Measurements from ENCODE around the gene CADM4.
A peak's percentile ranks its signal among the peaks of the same experiment; 100 is the strongest.

The CADM4 gene

GRCh38 chr19:43594710-43595604, 44.7 kb downstream of the CADM4 start:
- H3K36me3 ChIP-seq (ENCODE audit: control insufficient read depth in 1 of 2, insufficient read depth in 2 of 2, low read depth in 1 of 2, low read length in 2 of 2) = peaks cover 53 to 56% of the 10 kb centered on the region in 2 experiments
- H3K4me1 ChIP-seq (ENCODE audit: control insufficient read depth, insufficient read depth, low read depth, low read length) = peaks cover 20% of the 10 kb centered on the region
- 3% methylated on average over 64 of the region's 64 CpGs for WGBS
- peak overlapping the region; percentile 79 for H3K4me2 ChIP-seq (ENCODE audit: low read length, poor library complexity, severe bottlenecking)
- H3K9ac ChIP-seq (ENCODE audit: low read length) = peak overlapping the region; percentile 99
- H3K79me1 ChIP-seq (replicated peaks; ENCODE audit: low read length, poor library complexity, severe bottlenecking) = peaks cover 31% of the 10 kb centered on the region
- DNase-seq = peak; percentile 85
- peak overlapping the region; percentile 47 for H2AFZ ChIP-seq (ENCODE audit: low read depth, low read length)
- H3K27me3 ChIP-seq (ENCODE audit: control insufficient read depth in 1 of 2, insufficient read depth in 1 of 2, low read length in 2 of 2) = no peaks in the 10 kb centered on the region
- peak overlapping the region in 1 of 2 experiments; percentile 84 for H3K14ac ChIP-seq (ENCODE audit: low read length in 2 of 2)
- peak overlapping the region in 1 of 2 experiments; percentile 48 for H3K23ac ChIP-seq (ENCODE audit: low read length in 2 of 2)
- H2BK12ac ChIP-seq (ENCODE audit: low read length in 2 of 2) = peak overlapping the region in 1 of 2 experiments; percentile 73
- H4K8ac ChIP-seq (ENCODE audit: low read length) = no peak overlapping the region
- peak overlapping the region; percentile 88 for H3K27ac ChIP-seq (ENCODE audit: low read length, poor library complexity, severe bottlenecking)
- H3K4me3 ChIP-seq (ENCODE audit: insufficient read depth in 1 of 2, low read depth in 1 of 2, low read length in 2 of 2) = peak overlapping the region; percentile 75 to 97
- H2BK15ac ChIP-seq (ENCODE audit: low read depth, poor library complexity, severe bottlenecking) = peak overlapping the region; percentile 74
- H4K91ac ChIP-seq (ENCODE audit: low read length) = peak overlapping the region; percentile 62
- H2BK120ac ChIP-seq (ENCODE audit: low read depth, low read length) = peak overlapping the region; percentile 11
- H2AK5ac ChIP-seq (ENCODE audit: low read length, severe bottlenecking) = no peak overlapping the region
- H3K4ac ChIP-seq (ENCODE audit: low read depth in 1 of 2, low read length in 2 of 2) = peak overlapping the region; percentile 61 to 65
- H3K9me3 ChIP-seq (ENCODE audit: control insufficient read depth, low read length) = no peaks in the 10 kb centered on the region
- no peak overlapping the region for H2BK5ac ChIP-seq (ENCODE audit: low read depth, low read length, poor library complexity, severe bottlenecking)
- H3K18ac ChIP-seq (ENCODE audit: low read depth in 1 of 2, low read length in 2 of 2) = peak overlapping the region in 1 of 2 experiments; percentile 66

DNA sequence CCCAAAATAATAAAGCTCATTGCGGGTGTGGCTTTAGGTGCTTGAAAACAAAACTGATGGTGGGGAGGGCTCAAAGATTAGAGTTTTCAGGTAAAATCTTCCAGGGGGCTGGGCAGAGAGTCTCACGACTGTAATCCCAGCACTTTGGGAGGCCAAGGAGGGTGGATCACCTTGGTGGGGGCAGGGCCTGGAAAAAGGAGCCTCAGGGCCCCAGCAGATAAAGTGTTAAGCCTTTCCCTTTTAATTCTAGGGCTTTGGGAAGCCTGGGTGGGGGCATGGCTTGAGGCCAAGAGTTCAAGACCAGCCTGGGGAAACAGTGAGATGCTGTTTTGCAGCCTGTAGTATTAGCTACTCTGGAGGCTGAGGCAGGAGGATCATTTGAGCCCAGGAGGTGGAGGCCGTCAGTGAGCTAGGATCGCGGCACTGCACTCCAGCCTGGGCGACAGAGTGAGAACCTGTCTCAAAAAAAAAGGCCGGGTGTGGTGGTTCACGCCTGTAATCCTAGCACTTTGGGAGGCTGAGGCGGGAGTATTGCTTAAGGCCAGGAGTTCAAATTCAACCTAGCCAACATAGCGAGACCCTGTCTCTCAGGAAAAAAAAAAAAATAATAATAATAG, 45.5 kb downstream of the CADM4 start:
- H2AFZ ChIP-seq (ENCODE audit: low read depth, low read length) = no peak overlapping the region
- peaks cover 32% of the 10 kb centered on the region for H3K79me1 ChIP-seq (replicated peaks; ENCODE audit: low read length, poor library complexity, severe bottlenecking)
- DNase-seq = no peak
- no peak overlapping the region for H2BK5ac ChIP-seq (ENCODE audit: low read depth, low read length, poor library complexity, severe bottlenecking)
- H2BK120ac ChIP-seq (ENCODE audit: low read depth, low read length) = no peak overlapping the region
- no peak overlapping the region for H4K91ac ChIP-seq (ENCODE audit: low read length)
- H3K36me3 ChIP-seq (ENCODE audit: control insufficient read depth in 1 of 2, insufficient read depth in 2 of 2, low read depth in 1 of 2, low read length in 2 of 2) = peaks cover 54 to 55% of the 10 kb centered on the region in 2 experiments
- H3K14ac ChIP-seq (ENCODE audit: low read length in 2 of 2) = no peak overlapping the region
- no peak overlapping the region for H3K27ac ChIP-seq (ENCODE audit: low read length, poor library complexity, severe bottlenecking)
- no peak overlapping the region for H2AK5ac ChIP-seq (ENCODE audit: low read length, severe bottlenecking)
- peaks cover 20% of the 10 kb centered on the region for H3K4me1 ChIP-seq (ENCODE audit: control insufficient read depth, insufficient read depth, low read depth, low read length)
- no peak overlapping the region for H2BK12ac ChIP-seq (ENCODE audit: low read length in 2 of 2)
- H3K9me3 ChIP-seq (ENCODE audit: control insufficient read depth, low read length) = no peaks in the 10 kb centered on the region
- peak overlapping the region; percentile 99 for H3K9ac ChIP-seq (ENCODE audit: low read length)
- H3K18ac ChIP-seq (ENCODE audit: low read depth in 1 of 2, low read length in 2 of 2) = no peak overlapping the region
- WGBS = 98% methylated on average over 8 of the region's 10 CpGs
- H3K4me2 ChIP-seq (ENCODE audit: low read length, poor library complexity, severe bottlenecking) = peak overlapping the region; percentile 79
- H3K23ac ChIP-seq (ENCODE audit: low read length in 2 of 2) = no peak overlapping the region
- H2BK15ac ChIP-seq (ENCODE audit: low read depth, poor library complexity, severe bottlenecking) = no peak overlapping the region
- H3K4ac ChIP-seq (ENCODE audit: low read depth in 1 of 2, low read length in 2 of 2) = no peak overlapping the region
- no peak overlapping the region for H4K8ac ChIP-seq (ENCODE audit: low read length)
- H3K4me3 ChIP-seq (ENCODE audit: insufficient read depth in 1 of 2, low read depth in 1 of 2, low read length in 2 of 2) = peak overlapping the region; percentile 75 to 97
- H3K27me3 ChIP-seq (ENCODE audit: control insufficient read depth in 1 of 2, insufficient read depth in 1 of 2, low read length in 2 of 2) = no peaks in the 10 kb centered on the region

GRCh38 chr19:43592800-43593350, 46.8 kb downstream of the CADM4 start:
- H3K79me1 ChIP-seq (replicated peaks; ENCODE audit: low read length, poor library complexity, severe bottlenecking) = peaks cover 31% of the 10 kb centered on the region
- H2BK15ac ChIP-seq (ENCODE audit: low read depth, poor library complexity, severe bottlenecking) = no peak overlapping the region
- H2BK12ac ChIP-seq (ENCODE audit: low read length in 2 of 2) = no peak overlapping the region
- WGBS = 98% methylated on average over 32 of the region's 37 CpGs
- peak overlapping the region; percentile 99 for H3K9ac ChIP-seq (ENCODE audit: low read length)
- H2BK5ac ChIP-seq (ENCODE audit: low read depth, low read length, poor library complexity, severe bottlenecking) = no peak overlapping the region
- H2AFZ ChIP-seq (ENCODE audit: low read depth, low read length) = no peak overlapping the region
- no peak overlapping the region for H4K91ac ChIP-seq (ENCODE audit: low read length)
- peaks cover 51 to 54% of the 10 kb centered on the region in 2 experiments for H3K36me3 ChIP-seq (ENCODE audit: control insufficient read depth in 1 of 2, insufficient read depth in 2 of 2, low read depth in 1 of 2, low read length in 2 of 2)
- H3K14ac ChIP-seq (ENCODE audit: low read length in 2 of 2) = no peak overlapping the region
- H3K27ac ChIP-seq (ENCODE audit: low read length, poor library complexity, severe bottlenecking) = no peak overlapping the region
- no peaks in the 10 kb centered on the region for H3K9me3 ChIP-seq (ENCODE audit: control insufficient read depth, low read length)
- H4K8ac ChIP-seq (ENCODE audit: low read length) = no peak overlapping the region
- DNase-seq = no peak
- H2AK5ac ChIP-seq (ENCODE audit: low read length, severe bottlenecking) = no peak overlapping the region
- peaks cover 20% of the 10 kb centered on the region for H3K4me1 ChIP-seq (ENCODE audit: control insufficient read depth, insufficient read depth, low read depth, low read length)
- no peak overlapping the region for H2BK120ac ChIP-seq (ENCODE audit: low read depth, low read length)
- no peak overlapping the region for H3K4me3 ChIP-seq (ENCODE audit: insufficient read depth in 1 of 2, low read depth in 1 of 2, low read length in 2 of 2)
- no peak overlapping the region for H3K4ac ChIP-seq (ENCODE audit: low read depth in 1 of 2, low read length in 2 of 2)
- no peaks in the 10 kb centered on the region for H3K27me3 ChIP-seq (ENCODE audit: control insufficient read depth in 1 of 2, insufficient read depth in 1 of 2, low read length in 2 of 2)
- H3K18ac ChIP-seq (ENCODE audit: low read depth in 1 of 2, low read length in 2 of 2) = no peak overlapping the region
- H3K23ac ChIP-seq (ENCODE audit: low read length in 2 of 2) = no peak overlapping the region
- no peak overlapping the region for H3K4me2 ChIP-seq (ENCODE audit: low read length, poor library complexity, severe bottlenecking)

All from mesenchymal stem cell (in vitro differentiated cells and primary cell).